H9 (cell line): ENCODE results near the gene PPP1R14C. TPM values are rescaled to one million over a fixed set of nuclear protein-coding genes. Genes with fewer than 3 reads are reported as not detected.

ENCODE experiments used
- DNase-seq: peaks from one replicate; pipeline ENCODE4 v3.0.0-alpha.2; 2017
- H2AFZ ChIP-seq: one replicate; pipeline ENCODE4 v1.6.1; 2013; ENCODE audit warnings: mild to moderate bottlenecking, low read length, control low read depth, moderate library complexity
- H2AK5ac ChIP-seq: 2 replicates; pipeline ENCODE4 v1.6.1; 2013; ENCODE audit warnings: low read length, control low read depth, mixed read lengths; ENCODE audit not compliant: insufficient read length
- H2BK120ac ChIP-seq: one replicate; pipeline ENCODE4 v1.6.1; 2013; ENCODE audit warnings: low read depth, mild to moderate bottlenecking, low read length, control low read depth, inconsistent platforms; ENCODE audit not compliant: poor library complexity, severe bottlenecking
- H2BK12ac ChIP-seq: 2 replicates; pipeline ENCODE4 v1.6.1; 2013; ENCODE audit warnings: low read length, control low read depth, mixed read lengths, low read depth; ENCODE audit not compliant: insufficient read length
- H2BK15ac ChIP-seq: 2 replicates; pipeline ENCODE4 v1.6.1; 2013; ENCODE audit warnings: low read depth, low read length, control low read depth
- H2BK20ac ChIP-seq: one replicate; pipeline ENCODE4 v1.6.1; 2013; ENCODE audit warnings: low read depth, mild to moderate bottlenecking, low read length, control low read depth, inconsistent platforms; ENCODE audit not compliant: poor library complexity, severe bottlenecking
- H2BK5ac ChIP-seq: 2 replicates; pipeline ENCODE4 v1.6.1; 2013; ENCODE audit warnings: low read length, control low read depth, mixed read lengths; ENCODE audit not compliant: insufficient read length
- H3K14ac ChIP-seq: 2 replicates; pipeline ENCODE4 v1.6.1; 2013; ENCODE audit warnings: low read length, control low read depth; ENCODE audit not compliant: insufficient read depth
- H3K18ac ChIP-seq: 2 replicates; pipeline ENCODE4 v1.6.1; 2013; ENCODE audit warnings: low read depth, mild to moderate bottlenecking, mixed read lengths, low read length, control low read depth; ENCODE audit not compliant: insufficient read length
- H3K23ac ChIP-seq: 2 replicates; pipeline ENCODE4 v1.6.1; 2013; ENCODE audit warnings: low read length, control low read depth, mixed read lengths, low read depth; ENCODE audit not compliant: insufficient read length
- H3K23me2 ChIP-seq: 2 replicates; pipeline ENCODE4 v1.6.1; 2013; ENCODE audit warnings: low read depth, mild to moderate bottlenecking, mixed read lengths, low read length, control low read depth; ENCODE audit not compliant: insufficient read length, poor library complexity, severe bottlenecking
- H3K27ac ChIP-seq: 2 replicates; pipeline ENCODE4 v1.5.1; 2013; ENCODE audit warnings: low read length, control low read depth, mixed read lengths, low read depth; ENCODE audit not compliant: insufficient read length
- H3K27me3 ChIP-seq: 2 replicates; pipeline ENCODE4 v1.6.1; 2013; ENCODE audit warnings: low read length, control low read depth, inconsistent platforms; ENCODE audit not compliant: insufficient read depth
- H3K4ac ChIP-seq: 2 replicates; pipeline ENCODE4 v1.6.1; 2013; ENCODE audit warnings: low read depth, mild to moderate bottlenecking, control low read depth, inconsistent platforms, low read length, moderate library complexity
- H3K4me1 ChIP-seq: 2 replicates; pipeline ENCODE4 v1.6.1; 2013; ENCODE audit warnings: low read length, control low read depth, inconsistent platforms; ENCODE audit not compliant: insufficient read depth
- H3K4me2 ChIP-seq: 2 replicates; pipeline ENCODE4 v1.6.1; 2013; ENCODE audit warnings: low read length, control low read depth, mixed read lengths; ENCODE audit not compliant: insufficient read length, insufficient read depth
- H3K56ac ChIP-seq: 2 replicates; pipeline ENCODE4 v1.6.1; 2013; ENCODE audit warnings: low read depth, mild to moderate bottlenecking, mixed read lengths, low read length, control low read depth; ENCODE audit not compliant: insufficient read length
- H3K79me1 ChIP-seq: 2 replicates; pipeline ENCODE4 v1.6.1; 2013; ENCODE audit warnings: low read depth, mild to moderate bottlenecking, moderate library complexity, low read length, control low read depth, inconsistent platforms; ENCODE audit not compliant: insufficient read depth, poor library complexity, severe bottlenecking
- H3K79me2 ChIP-seq: 2 replicates; pipeline ENCODE4 v1.6.1; 2013; ENCODE audit warnings: low read length, control low read depth, inconsistent platforms; ENCODE audit not compliant: insufficient read depth
- H3K9ac ChIP-seq: 2 replicates; pipeline ENCODE4 v1.6.1; 2013; ENCODE audit warnings: low read length, control low read depth, mixed read lengths; ENCODE audit not compliant: insufficient read length; ENCODE audit errors: extremely low read depth
- H3K9me3 ChIP-seq: one replicate; pipeline ENCODE4 v1.6.1; 2013; ENCODE audit warnings: low read depth, low read length, inconsistent platforms; ENCODE audit not compliant: control insufficient read depth
- H3T11ph ChIP-seq: one replicate; pipeline ENCODE4 v1.6.1; 2013; ENCODE audit warnings: mild to moderate bottlenecking, low read length, control low read depth, inconsistent platforms
- H4K20me1 ChIP-seq: one replicate; pipeline ENCODE4 v1.6.1; 2013; ENCODE audit not compliant: control insufficient read depth, insufficient read length, insufficient read depth
- H4K5ac ChIP-seq: 2 replicates; pipeline ENCODE4 v1.6.1; 2013; ENCODE audit warnings: low read depth, mild to moderate bottlenecking, mixed read lengths, low read length, control low read depth; ENCODE audit not compliant: insufficient read length
- H4K8ac ChIP-seq: replicated peaks from 2 replicates; pipeline ENCODE4 v1.6.1; 2013; ENCODE audit warnings: low read length, control low read depth, mixed read lengths, low read depth; ENCODE audit not compliant: insufficient read length
- H4K91ac ChIP-seq: 2 replicates; pipeline ENCODE4 v1.6.1; 2013; ENCODE audit warnings: low read depth, mild to moderate bottlenecking, moderate library complexity, mixed read lengths, low read length, control low read depth; ENCODE audit not compliant: insufficient read length
- H3K27ac Mint-ChIP-seq, 3 experiments: 2 replicates in 2 of 3; 3 replicates in 1 of 3; pipeline ENCODE4 v1.8.0; 2020 to 2021; ENCODE audit warnings: mixed read lengths in 3 of 3, mild to moderate bottlenecking in 1 of 3, moderate library complexity in 1 of 3
- H3K27me3 Mint-ChIP-seq: 2 replicates; pipeline ENCODE4 v1.8.0; 2021; ENCODE audit warnings: low read depth, mild to moderate bottlenecking, moderate library complexity, mixed read lengths
- H3K36me3 Mint-ChIP-seq, 3 experiments: 2 replicates in 2 of 3; 3 replicates in 1 of 3; pipeline ENCODE4 v1.8.0; 2020 to 2021; ENCODE audit warnings: low read depth in 3 of 3, mixed read lengths in 3 of 3; ENCODE audit not compliant: insufficient read depth in 1 of 3
- H3K4me1 Mint-ChIP-seq, 2 experiments: 2 replicates each; pipeline ENCODE4 v1.8.0; 2020; ENCODE audit warnings: mixed read lengths in 2 of 2
- H3K4me3 Mint-ChIP-seq, 2 experiments: 2 replicates in 1 of 2; 3 replicates in 1 of 2; pipeline ENCODE4 v1.8.0; 2020 to 2021; ENCODE audit warnings: mild to moderate bottlenecking in 2 of 2, mixed read lengths in 2 of 2, moderate library complexity in 1 of 2
- H3K9me3 Mint-ChIP-seq, 2 experiments: 2 replicates in 1 of 2; 3 replicates in 1 of 2; pipeline ENCODE4 v1.8.0; 2020; ENCODE audit warnings: mild to moderate bottlenecking in 2 of 2, mixed read lengths in 2 of 2, moderate library complexity in 1 of 2
- CTCF ChIP-seq: fragments of 200-600 bp; sonication (generic); conservative IDR thresholded peaks from 3 replicates; pipeline ENCODE4 v1.8.0; 2021; ENCODE audit warnings: antibody characterized with exemption, mild to moderate bottlenecking
- WGBS: extraction: QIAGEN DNeasy Blood & Tissue Kit; methylation state at CpG from one replicate; pipeline ENCODE4 v1.1.7; 2013; ENCODE audit warnings: missing lambda C conversion rate, low lambda C conversion rate, mixed read lengths; ENCODE audit not compliant: insufficient read length; ENCODE audit errors: extremely low coverage; 5-methylcytosine and 5-hydroxymethylcytosine counted together
- total RNA-seq: library from RNA; stranded (reverse); gene quantifications from 2 replicates; pipeline ENCODE4 v1.2.1, GENCODE V29; 2021

The PPP1R14C gene
- total RNA-seq, 1 experiment from 2014 or later = 0.37 TPM

GRCh38 chr6:150203378-150203777 lies 60.5 kb downstream of the PPP1R14C start:
- no peak overlapping the region for H3K56ac ChIP-seq
- H3K27ac ChIP-seq = no peak overlapping the region
- no peak overlapping the region for H3K23ac ChIP-seq
- H3K27me3 ChIP-seq = no peaks in the 10 kb centered on the region
- H4K8ac ChIP-seq = no peak overlapping the region
- no peak for TF ChIP-seq CTCF
- H3K18ac ChIP-seq = no peak overlapping the region
- no peak overlapping the region for H4K5ac ChIP-seq
- H3K4ac ChIP-seq = no peak overlapping the region
- no peak overlapping the region for H3K4me2 ChIP-seq
- no peak overlapping the region for H3K27ac Mint-ChIP-seq
- H3K4me1 ChIP-seq = no peaks in the 10 kb centered on the region
- H2BK15ac ChIP-seq = no peak overlapping the region
- no peak for DNase-seq
- H3K4me1 Mint-ChIP-seq = peaks cover 6 to 8% of the 10 kb centered on the region in 2 experiments; a peak in 3 of 4 replicates
- no peak overlapping the region for H3T11ph ChIP-seq
- no peak overlapping the region for H3K9ac ChIP-seq
- peaks cover 9% of the 10 kb centered on the region for H3K27me3 Mint-ChIP-seq
- no peak overlapping the region for H3K4me3 Mint-ChIP-seq
- WGBS = no CpG with 5 or more reads among the region's 12 CpGs
- H3K79me2 ChIP-seq = no peaks in the 10 kb centered on the region
- H2BK120ac ChIP-seq = no peak overlapping the region
- H4K91ac ChIP-seq = no peak overlapping the region
- no peak overlapping the region for H2BK12ac ChIP-seq
- no peak overlapping the region for H2AK5ac ChIP-seq
- no peak overlapping the region for H2BK20ac ChIP-seq
- H3K14ac ChIP-seq = no peak overlapping the region
- H2BK5ac ChIP-seq = no peak overlapping the region
- H4K20me1 ChIP-seq = no peaks in the 10 kb centered on the region
- no peaks in the 10 kb centered on the region for H3K36me3 Mint-ChIP-seq
- H2AFZ ChIP-seq = no peak overlapping the region
- peaks cover 0 to 2% of the 10 kb centered on the region in 2 experiments; a peak in 2 of 5 replicates for H3K9me3 Mint-ChIP-seq
- H3K9me3 ChIP-seq = no peaks in the 10 kb centered on the region
- no peaks in the 10 kb centered on the region for H3K79me1 ChIP-seq
- no peaks in the 10 kb centered on the region for H3K23me2 ChIP-seq
